SKM-1 (cell line): ENCODE results near the gene SOWAHA.
"Not testable (repeated sequence)": the region's sequence is repeated elsewhere in the genome, so short reads cannot be mapped to it uniquely, and the experiment has no call there.

ENCODE experiments used
- DNase-seq: peaks from one replicate; lab custom pipeline; 2025; ENCODE audit not compliant: unreplicated experiment; lab: John Stamatoyannopoulos, UW

SOWAHA gene

GRCh38 chr5:132806804-132807162 is 6.3 kb upstream of the SOWAHA start:
- DNase-seq, result not testable (repeated sequence)

- no peak for DNase-seq
Measured at GRCh38 chr5:132807163-132807838, 5.8 kb upstream of the SOWAHA start.

GRCh38 chr5:132808448-132808847 is 4.7 kb upstream of the SOWAHA start:
- no peak for DNase-seq

- no peak for DNase-seq
Measured at GRCh38 chr5:132808866-132809265, 4.2 kb upstream of the SOWAHA start.

GRCh38 chr5:132810605-132811004 is 2.5 kb upstream of the SOWAHA start:
- no peak for DNase-seq

DNA sequence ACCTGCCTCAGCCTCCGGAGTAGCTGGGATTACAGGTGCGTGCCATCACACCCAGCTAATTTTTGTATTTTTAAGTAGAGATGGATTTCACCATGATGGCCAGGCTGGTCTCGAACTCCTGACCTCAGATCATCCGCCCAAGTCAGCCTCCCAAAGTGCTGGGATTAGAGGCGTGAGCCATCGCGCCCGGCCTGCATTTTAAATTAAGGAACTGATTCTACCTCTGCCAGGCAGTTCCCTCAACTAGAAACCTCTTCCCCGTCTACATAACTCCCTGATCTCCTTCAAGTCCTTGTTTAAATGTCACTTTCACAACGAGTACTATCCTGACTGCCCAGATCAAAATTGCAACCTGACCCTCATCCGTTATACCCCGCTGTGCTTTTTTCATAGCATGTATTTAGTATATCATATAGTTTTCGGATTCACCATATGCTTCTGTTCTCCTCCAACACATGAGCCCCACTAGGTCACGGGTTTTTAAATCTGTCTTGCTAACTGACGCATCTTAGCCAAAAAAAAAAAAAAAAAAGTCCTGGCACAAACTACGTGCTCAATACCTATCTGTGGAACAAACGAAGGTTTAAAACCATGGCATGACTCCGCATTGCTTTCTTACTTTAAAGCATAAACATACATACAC is 858 bp upstream of the SOWAHA start:
- no peak for DNase-seq

GRCh38 chr5:132813599-132814502 is 749 bp downstream of the SOWAHA start:
- no peak for DNase-seq

- DNase-seq, result no peak
Measured at GRCh38 chr5:132814503-132815294, 1.6 kb downstream of the SOWAHA start.

DNA sequence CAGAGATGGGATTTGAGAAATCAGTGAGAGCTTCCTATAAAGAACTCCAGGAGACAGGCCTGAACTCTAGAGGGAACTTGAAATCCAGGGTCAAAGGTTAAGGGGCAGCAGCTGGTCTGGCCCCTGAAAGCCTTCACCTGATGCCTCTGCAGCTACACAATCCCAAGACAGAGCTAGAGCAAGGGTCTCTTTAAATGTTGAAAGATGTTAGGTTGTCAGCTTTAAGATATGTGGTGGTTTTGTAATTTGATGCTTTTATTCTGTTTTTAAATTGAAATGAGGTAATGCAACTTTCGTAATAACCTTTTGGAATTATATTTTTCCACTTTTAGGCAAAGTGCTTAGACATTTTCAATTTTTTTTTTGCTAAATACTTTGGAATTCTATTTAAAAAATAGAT is 2.4 kb downstream of the SOWAHA start:
- no peak for DNase-seq

GRCh38 chr5:132816083-132816482 is 3.0 kb downstream of the SOWAHA start:
- DNase-seq, result no peak

GRCh38 chr5:132816554-132816953 is 3.5 kb downstream of the SOWAHA start:
- no peak for DNase-seq

DNA sequence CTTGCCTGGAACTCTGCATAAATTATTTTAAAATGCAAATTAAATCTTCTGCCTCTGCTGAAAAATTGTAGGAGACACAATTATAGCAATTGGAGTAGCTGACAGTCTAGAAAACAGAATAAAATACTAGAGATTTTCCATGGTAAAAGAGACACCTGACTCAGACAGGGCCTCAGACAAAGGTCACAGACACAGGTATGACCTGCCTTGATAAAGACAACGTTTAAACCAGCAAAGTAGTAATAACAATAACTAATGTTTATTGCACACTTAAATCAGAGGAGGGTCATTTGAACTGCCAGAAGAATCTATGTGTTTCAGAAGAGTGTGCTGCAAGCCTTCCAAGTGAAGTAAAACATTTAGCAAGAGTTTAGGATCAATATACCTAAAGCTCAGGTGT is 3.9 kb downstream of the SOWAHA start:
- DNase-seq, result no peak

GRCh38 chr5:132819468-132819867 is 6.4 kb downstream of the SOWAHA start:
- DNase-seq, result no peak

DNA sequence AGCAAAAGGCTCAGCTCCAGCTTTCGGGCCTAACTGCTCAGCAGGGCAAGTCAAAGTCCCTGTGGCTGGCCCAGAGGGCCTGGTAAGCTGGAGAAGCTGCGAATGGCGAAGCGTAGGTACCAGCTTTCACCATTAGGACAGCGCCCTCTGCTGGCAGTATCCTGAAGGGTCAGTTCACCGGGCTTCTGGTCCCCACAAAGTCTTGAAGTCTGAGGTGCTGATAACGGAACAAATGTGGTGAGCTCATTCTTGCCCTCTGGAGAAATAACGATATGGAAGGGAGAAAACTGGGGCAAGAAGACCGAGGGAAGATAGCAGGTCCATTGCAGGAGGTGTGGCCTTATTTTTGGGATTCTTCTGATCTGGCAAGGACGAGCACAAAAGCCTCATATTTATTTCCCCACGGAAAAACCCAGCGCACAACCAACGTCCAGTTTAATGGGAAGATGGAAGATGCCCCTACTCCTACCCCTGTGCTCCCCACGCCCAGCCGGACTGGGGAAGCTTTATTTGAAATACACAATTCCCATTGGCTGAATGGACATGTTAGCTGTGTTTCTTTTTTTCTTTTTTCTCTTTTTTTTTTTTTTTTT is 7.2 kb downstream of the SOWAHA start:
- DNase-seq, result peak; percentile 77

DNA sequence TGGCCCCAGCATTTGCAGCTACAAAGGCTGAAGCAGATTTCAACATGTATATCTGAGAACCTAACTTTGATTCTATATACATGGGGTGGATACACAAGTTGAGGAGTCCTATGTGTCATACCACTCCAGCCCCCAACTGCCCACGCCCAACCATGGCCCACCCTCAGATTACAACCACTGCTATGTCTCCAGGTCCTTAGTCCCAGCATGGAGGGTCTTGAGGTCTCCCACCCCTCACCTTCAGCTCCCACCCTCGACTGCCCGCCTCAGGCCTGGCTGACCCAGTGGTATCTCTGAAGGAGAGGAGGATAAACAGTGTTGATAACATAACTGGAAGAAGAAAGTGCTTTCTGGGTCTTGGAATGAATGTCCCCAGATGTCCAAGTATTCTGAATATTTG is 8.2 kb downstream of the SOWAHA start:
- no peak for DNase-seq

DNA sequence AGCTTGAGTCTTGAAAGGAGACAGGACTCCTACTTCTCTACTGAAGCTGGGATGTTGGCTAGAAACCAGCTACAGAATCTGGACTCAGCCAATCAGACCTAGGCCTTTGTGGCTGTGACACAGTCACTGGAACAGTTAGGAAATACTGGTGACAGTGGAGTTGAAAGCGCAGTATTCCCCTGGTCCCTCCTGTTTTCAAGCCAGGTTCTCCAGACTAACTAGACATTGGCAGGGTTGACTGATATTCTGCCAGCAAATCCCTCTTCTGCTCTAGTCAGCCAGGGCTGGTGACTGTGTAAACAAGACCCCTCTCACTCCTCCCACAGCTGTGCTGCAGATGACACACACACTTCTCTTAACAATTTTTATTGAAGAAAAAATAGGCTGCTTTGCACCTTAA is 8.7 kb downstream of the SOWAHA start:
- no peak for DNase-seq

GRCh38 chr5:132822650-132823480 is 9.8 kb downstream of the SOWAHA start:
- no peak for DNase-seq

DNA sequence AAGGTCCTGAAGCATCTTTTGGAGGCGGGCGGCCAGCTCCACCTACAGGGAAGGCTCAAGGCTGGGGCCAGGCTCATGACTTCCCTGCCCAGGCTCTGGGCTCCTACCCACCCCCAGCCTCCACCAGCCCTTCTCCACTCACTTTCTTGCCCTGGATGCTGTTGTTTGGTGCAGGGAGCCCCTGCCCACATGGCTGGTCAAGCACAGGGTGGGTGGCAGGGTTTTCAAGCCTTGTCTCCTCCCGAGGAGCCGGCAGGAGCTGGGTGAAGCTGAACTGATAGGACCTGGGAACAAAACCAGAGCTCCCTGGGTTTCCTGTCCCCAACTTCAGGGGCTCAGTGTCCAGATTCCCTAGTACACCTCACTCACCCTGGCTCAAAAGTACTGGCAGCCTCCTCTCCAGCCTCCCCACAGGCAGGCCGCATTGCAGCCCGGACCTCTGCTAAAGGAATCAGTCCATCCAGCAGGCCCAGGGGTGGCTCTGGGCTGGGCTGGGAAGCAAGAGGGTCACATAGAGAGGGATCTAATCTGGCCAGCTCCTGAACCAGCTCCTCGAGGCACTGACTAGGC is 10.5 kb downstream of the SOWAHA start:
- no peak for DNase-seq

DNA sequence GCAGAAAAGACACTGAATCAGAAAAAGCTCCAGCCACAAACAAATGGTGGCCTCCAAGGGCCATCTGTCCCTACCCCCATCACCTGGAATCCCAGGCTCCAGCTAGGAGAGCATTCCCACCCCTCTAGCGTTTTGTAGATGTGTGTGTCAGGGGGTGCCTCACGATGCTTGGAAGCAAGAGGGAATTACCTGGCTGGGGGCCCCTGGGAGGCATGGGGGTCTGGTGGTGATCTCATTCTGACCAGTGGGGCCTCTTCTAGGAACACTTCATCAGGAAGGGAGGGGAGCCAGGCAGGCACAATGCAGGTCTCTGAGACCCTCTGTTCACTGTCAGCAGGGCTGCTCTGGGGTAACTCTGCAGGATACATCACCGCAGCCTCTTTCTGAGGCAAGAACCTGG is 11.3 kb downstream of the SOWAHA start:
- no peak for DNase-seq
